ENCODE measurements around the gene VSTM5. TPM values are rescaled to one million over a fixed set of nuclear protein-coding genes. Genes with fewer than 3 reads are reported as not detected.

Gene VSTM5
- total RNA-seq, 2 donors from 2014 or later: 1.4 to 2.4 TPM

DNA sequence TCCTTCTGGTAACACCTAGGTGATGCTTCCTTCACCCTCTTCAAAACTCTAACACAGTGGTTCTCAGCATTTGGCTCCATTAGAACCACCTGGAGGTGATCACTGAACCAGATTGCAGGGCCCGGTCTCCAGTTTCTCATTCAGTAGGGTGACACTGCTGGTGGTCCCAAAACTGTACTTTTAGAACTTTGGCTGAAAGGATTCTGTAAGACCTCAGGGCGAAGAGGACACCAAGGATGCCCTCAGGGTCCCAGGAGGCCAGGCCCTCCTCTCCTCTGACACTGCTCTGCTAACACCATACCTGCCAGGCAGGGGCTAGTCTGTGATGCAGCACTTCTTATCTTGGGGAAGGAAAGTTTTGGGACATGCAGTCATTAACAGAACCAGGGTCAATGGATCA is 9.0 kb downstream of the VSTM5 start:
- H3K27me3 ChIP-seq: no peaks in the 10 kb centered on the region
- H3K27ac ChIP-seq: no peak overlapping the region
- intact Hi-C loops (cut with DNase I): no loop called here
- no peaks in the 10 kb centered on the region for H3K9me3 ChIP-seq
- H3K9ac ChIP-seq (ENCODE audit: low read depth in 2 of 2, low read length in 2 of 2): no peak overlapping the region
- no peak overlapping the region for H3K4me3 ChIP-seq
- DNase-seq: no peak
- H3K4me1 ChIP-seq: no peaks in the 10 kb centered on the region
- TF ChIP-seq, protein P1, sequence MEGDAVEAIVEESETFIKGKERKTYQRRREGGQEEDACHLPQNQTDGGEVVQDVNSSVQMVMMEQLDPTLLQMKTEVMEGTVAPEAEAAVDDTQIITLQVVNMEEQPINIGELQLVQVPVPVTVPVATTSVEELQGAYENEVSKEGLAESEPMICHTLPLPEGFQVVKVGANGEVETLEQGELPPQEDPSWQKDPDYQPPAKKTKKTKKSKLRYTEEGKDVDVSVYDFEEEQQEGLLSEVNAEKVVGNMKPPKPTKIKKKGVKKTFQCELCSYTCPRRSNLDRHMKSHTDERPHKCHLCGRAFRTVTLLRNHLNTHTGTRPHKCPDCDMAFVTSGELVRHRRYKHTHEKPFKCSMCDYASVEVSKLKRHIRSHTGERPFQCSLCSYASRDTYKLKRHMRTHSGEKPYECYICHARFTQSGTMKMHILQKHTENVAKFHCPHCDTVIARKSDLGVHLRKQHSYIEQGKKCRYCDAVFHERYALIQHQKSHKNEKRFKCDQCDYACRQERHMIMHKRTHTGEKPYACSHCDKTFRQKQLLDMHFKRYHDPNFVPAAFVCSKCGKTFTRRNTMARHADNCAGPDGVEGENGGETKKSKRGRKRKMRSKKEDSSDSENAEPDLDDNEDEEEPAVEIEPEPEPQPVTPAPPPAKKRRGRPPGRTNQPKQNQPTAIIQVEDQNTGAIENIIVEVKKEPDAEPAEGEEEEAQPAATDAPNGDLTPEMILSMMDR (IDR thresholded peaks at IDR 0.05): no peak
- no peaks in the 10 kb centered on the region for H3K36me3 ChIP-seq

DNA sequence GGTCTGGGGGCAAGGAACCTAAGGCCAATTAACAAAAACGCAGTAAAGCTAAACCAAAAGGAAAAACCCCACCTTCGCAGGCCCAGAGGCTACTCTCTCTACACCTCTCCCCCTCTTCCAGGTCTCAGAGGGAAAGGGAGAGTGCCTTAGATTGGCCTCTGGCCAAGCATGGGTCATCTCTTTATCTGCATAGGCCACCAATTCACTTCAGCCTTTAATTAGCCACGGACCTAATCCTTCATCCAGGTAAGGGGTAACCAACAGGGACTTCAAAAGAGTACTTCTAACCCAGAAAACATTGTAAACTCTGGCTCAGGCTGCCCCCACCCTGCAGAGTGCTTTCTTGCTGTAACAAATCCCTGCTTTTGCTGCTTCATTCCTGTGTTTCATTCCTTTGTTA is 9.4 kb downstream of the VSTM5 start:
- Histone ChIP-seq H3K36me3 (no peaks in the 10 kb centered on the region), H3K4me1 (no peaks in the 10 kb centered on the region), H3K27ac (no peak overlapping the region), H3K9ac (ENCODE audit: low read depth in 2 of 2, low read length in 2 of 2) (no peak overlapping the region), H3K4me3 (no peak overlapping the region), H3K27me3 (no peaks in the 10 kb centered on the region), H3K9me3 (no peaks in the 10 kb centered on the region)
- TF ChIP-seq, protein P1 (IDR thresholded peaks at IDR 0.05): no peak
- intact Hi-C loops (cut with DNase I): no loop called here
- no peak for DNase-seq

DNA sequence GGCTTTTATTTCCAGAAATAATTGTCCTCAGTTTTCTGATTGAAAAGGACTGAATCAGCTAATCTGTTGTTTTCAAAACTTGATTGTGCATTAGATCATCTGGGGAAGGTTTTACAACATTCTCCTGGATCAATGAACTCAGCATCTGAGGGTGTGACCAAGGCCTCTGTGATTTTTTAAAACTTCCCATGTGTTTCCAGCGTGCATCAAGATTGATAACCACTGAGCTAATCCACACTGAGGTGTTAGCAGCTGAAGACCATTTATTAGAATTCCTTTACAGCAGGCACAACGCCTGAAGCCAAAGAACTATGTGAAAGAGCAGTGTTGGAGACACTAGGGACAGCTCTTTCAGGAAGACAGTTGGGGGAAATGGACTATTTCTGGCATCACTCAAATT is 10.2 kb downstream of the VSTM5 start:
- intact Hi-C loops (cut with DNase I): no loop called here
- DNase-seq: no peak
- no peaks in the 10 kb centered on the region for H3K27me3 ChIP-seq
- H3K4me1 ChIP-seq: no peaks in the 10 kb centered on the region
- no peak overlapping the region for H3K27ac ChIP-seq
- no peak overlapping the region for H3K4me3 ChIP-seq
- TF ChIP-seq, protein P1 (IDR thresholded peaks at IDR 0.05): no peak
- no peak overlapping the region for H3K9ac ChIP-seq (ENCODE audit: low read depth in 2 of 2, low read length in 2 of 2)
- H3K9me3 ChIP-seq: no peaks in the 10 kb centered on the region
- H3K36me3 ChIP-seq: no peaks in the 10 kb centered on the region

DNA sequence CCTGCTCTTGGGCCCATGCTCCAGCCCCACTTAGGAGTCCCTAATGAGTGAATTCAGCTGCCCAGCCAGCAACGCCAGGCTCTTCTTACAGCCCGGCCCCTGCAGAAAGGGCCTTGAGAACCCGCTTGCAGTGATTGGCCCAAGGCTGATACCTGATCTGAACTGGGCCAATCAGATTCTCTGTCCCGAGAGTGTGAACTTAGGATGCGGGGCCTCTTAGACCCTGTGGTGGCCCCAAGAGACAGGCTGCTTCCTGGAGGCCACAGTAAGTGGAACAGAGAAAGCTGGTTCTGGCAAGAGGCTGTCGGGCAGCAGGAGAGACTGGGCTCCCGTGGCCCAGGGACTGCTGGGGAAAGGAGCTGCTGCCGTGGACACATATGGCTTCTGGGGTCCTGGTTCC is 11.5 kb downstream of the VSTM5 start:
- no peak overlapping the region for H3K9ac ChIP-seq (ENCODE audit: low read depth in 2 of 2, low read length in 2 of 2)
- no peak overlapping the region for H3K27ac ChIP-seq
- H3K4me1 ChIP-seq: no peaks in the 10 kb centered on the region
- TF ChIP-seq, protein P1 (IDR thresholded peaks at IDR 0.05): no peak
- DNase-seq: no peak
- intact Hi-C loops (cut with DNase I): no loop called here
- no peak overlapping the region for H3K4me3 ChIP-seq
- no peaks in the 10 kb centered on the region for H3K9me3 ChIP-seq
- H3K36me3 ChIP-seq: no peaks in the 10 kb centered on the region
- no peaks in the 10 kb centered on the region for H3K27me3 ChIP-seq

DNA sequence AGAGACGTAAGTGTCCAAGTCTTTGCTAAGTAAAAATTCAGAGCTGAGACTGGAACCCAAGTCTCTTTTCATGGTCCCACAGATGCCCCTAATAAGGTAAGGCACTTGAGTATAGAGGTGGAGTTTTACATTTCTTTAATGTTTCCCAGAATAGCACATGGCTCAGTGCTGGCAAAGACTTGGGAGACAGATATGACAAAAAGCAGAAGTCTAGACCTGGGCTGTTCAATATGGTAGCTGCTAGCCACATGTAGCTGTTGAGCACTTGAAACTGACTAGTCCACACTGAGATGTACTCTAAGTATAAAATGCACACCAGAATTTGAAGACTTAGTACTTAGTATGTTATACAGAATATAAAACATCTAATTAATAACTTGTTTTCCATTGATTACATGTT is 17.6 kb downstream of the VSTM5 start:
- TF ChIP-seq, protein P1 (IDR thresholded peaks at IDR 0.05): no peak
- H3K27ac ChIP-seq: no peak overlapping the region
- H3K36me3 ChIP-seq: no peaks in the 10 kb centered on the region

More for the DNA sequence above, 17.6 kb downstream of the VSTM5 start:
- Histone ChIP-seq H3K9ac (ENCODE audit: low read depth in 2 of 2, low read length in 2 of 2) (no peak overlapping the region), H3K4me1 (no peaks in the 10 kb centered on the region), H3K9me3 (no peaks in the 10 kb centered on the region), H3K27me3 (no peaks in the 10 kb centered on the region), H3K4me3 (no peak overlapping the region)
- intact Hi-C loops (cut with DNase I): no loop called here
- no peak for DNase-seq

Data from colonic mucosa (tissue), 4 donors.